HG02938 (cell line): ENCODE measurements around the gene SAMD14.
"Not testable (repeated sequence)": the region's sequence is repeated elsewhere in the genome, so short reads cannot be mapped to it uniquely, and the experiment has no call there.

Experiments used
- ATAC-seq: cut with Tn5 transposase; IDR thresholded peaks from one replicate; pipeline ENCODE4 v1.9.1; 2021; ENCODE audit warnings: mild to moderate bottlenecking, moderate library complexity; ENCODE audit not compliant: unreplicated experiment

Gene SAMD14

DNA sequence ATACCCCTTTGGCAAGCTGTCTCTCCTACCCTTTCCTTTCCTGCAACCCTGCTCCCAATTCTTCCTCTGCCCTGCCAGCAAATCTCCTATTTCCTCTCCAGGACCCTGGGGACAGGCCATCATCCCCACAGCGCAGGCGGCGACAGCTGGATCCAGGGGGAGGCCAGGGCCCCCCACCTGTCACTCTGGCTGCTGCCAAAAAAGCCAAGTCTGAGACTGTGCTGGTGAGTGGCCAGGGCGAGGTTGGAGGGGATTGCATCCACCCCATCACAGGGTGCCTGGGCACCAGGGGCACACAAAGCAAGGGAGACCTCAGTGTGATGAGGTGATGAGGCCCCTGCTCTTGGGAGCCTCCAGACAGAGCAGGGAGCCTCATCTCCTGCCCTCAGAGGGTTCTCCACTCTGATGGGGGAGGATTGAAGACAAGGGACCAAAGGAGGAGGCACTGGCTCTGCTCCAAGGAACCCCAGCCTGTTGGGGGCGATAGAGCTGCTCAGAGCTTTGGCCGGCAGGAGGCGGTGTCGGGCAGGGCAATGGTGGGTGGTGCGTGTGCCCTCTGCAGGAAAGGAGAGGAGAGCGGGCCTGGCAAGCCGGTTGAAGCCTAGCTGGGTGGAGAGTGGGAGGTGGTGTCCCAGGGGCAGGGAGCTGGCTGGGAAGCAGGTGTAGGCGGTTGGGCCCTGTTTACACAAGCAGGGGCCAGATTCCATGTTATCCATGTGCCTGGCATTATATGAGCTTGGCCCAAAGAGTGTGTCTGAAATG lies 50.4 kb downstream of the SAMD14 start:
- no peak for ATAC-seq

DNA sequence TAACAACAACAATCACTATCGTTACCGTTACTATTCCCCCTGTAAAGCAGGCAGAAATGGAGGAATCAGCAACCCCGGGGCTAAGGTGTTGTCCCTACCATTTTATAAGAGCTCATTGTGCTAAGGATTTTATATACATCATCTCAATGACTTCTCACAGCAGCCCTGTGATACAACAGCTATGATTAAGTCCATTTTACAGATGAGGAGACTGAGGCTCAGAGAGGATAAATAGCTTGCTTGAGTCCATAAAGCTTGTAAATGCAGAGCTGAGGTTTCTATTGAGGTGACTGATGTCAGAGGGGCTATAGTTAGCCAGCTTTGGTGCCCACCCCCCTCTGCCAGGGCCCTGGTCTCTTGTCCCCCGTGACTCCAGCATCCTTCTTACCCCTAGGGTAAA lies 51.5 kb downstream of the SAMD14 start:
- ATAC-seq, result no peak

DNA sequence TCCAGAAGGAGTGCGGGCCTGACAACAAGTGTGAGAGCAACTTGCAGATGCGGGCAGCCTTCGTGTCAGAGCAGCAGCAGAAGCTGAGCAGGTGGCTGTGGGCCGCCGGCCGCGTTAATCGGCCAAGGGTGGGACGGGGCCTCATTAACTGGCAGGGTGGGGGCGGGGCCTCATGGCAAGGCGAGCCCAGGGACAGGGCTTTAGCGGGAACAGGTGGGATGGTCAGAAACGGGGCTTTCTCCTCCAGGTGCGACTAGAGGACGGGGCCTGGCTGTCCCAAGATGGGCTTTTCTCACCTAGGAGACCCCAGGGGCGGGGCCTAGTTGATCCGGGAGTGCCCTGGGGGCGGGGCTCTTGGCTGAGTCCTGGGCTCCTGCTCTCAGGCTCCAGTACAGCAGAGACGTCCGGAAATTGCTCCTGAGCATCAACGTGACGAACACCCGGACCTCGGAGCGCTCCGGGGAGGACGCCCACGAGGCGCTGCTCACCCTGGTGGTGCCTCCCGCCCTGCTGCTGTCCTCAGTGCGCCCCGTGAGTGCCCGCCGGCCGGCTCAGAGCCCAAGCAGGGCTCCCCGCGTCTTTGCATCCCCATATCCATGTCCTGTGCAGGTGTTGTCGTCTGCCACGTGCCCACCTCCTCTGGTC lies 53.2 kb downstream of the SAMD14 start:
- ATAC-seq, result no peak

DNA sequence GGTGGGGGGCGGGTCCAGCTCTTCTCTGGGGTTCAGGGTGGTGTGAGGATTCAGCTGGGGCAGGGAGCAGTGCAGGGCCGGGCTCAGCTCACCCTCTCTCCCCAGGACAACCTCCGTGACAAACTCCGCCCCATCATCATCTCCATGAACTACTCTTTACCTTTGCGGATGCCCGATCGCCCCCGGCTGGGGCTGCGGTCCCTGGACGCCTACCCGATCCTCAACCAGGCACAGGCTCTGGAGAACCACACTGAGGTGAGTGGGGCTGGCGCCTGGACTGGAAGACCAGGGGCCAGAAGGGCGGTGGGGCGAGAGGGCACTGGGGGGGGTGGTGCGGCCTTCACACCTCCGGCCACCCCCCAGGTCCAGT lies 53.8 kb downstream of the SAMD14 start:
- no peak for ATAC-seq

DNA sequence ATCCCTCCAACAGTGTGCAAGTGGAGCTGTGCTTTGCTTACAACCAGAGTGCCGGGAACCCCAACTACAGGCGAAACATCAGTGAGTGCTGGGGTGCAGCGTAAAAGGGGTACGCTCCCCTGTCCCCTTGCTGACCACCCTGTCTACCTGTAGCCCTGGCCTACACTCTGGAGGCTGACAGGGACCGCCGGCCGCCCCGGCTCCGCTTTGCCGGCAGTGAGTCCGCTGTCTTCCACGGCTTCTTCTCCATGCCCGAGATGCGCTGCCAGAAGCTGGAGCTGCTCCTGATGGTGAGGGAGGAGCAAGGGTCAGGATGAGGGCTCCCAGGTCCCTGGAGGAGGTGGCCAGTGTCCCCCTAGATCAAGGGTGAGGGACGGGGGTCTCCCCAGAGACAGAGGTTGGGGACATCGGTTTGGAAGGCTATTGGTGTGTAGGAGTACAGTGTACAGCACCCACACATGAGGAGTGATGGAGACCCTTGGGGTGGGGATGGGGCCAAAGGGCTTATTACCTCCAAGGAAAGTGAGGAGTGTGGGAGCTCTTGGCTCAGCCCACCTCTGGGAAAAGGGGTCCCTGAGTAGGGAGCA lies 54.4 kb downstream of the SAMD14 start:
- ATAC-seq, result no peak

DNA sequence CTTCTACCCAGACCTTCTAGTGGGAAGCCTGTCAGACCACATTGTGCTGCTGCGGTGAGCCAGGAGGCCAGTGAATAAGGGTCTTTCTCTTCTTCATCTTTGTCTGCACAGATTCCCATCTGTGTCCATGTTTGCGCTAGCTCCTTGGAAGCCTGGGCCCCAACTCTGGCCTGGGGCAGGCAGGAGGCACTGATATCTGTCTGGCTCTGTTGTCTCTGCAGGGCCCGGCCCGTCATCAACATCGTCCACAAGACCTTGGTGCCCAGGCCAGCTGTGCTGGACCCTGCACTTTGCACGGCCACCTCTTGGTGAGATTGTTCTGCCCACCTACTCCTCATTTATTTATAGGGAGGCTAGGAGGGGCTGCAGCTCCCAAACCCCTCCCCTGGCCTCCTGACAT lies 55.7 kb downstream of the SAMD14 start:
- no peak for ATAC-seq

DNA sequence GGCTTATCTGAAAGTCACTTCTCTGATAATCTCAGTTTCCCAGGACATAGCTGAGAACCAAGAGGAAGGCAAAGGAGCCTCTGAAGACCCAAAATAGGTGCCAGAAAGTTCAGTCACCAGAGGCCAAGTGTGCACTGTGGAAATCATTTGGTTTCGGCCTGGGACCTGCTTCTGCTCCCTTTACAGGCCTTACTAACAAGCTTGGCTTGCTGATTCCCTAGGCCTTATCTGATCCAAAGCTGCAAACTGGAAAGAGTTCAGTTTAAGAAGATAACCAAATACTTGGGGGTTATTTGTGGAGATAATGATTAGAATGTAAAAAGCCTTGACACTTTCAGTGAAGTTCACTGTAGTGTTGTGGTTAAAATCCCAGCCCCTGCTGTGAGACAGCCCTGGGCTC lies 57.0 kb downstream of the SAMD14 start:
- ATAC-seq, result no peak

DNA sequence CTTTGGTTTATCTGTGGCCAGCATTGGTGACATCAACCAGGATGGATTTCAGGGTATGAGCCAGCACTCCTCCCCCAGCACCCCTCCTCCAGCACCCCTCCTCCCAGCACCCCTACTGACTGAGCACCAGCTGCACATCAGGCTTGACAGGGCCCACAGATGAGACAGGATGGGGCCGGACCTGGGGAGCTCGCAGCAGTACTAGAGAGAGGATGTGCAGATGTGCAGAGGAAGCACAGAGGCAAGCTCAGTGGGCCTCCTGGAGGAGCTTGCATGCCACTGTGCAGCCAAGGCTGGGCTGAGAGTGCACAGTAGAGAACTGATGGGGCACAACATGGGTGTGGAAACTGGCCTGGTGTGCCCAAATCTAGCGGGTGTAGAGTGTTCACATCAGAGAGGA lies 57.8 kb downstream of the SAMD14 start:
- no peak for ATAC-seq

DNA sequence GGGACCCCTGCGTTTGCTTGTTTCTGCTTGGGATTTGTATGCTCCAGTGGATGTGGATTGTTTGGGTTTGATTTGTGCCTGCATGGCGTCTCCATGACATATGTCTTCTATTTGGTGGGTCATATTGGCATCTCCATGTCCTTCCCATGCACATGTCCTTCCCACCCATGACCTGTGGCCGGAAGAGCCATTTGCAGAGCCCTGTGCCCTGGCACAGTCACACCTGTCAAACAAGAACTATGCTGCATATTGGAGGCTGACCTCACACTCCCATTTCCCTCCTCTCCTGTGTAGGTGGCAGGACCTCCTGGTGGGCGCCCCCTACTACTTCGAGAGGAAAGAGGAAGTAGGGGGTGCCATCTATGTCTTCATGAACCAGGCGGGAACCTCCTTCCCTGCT lies 58.3 kb downstream of the SAMD14 start:
- no peak for ATAC-seq

DNA sequence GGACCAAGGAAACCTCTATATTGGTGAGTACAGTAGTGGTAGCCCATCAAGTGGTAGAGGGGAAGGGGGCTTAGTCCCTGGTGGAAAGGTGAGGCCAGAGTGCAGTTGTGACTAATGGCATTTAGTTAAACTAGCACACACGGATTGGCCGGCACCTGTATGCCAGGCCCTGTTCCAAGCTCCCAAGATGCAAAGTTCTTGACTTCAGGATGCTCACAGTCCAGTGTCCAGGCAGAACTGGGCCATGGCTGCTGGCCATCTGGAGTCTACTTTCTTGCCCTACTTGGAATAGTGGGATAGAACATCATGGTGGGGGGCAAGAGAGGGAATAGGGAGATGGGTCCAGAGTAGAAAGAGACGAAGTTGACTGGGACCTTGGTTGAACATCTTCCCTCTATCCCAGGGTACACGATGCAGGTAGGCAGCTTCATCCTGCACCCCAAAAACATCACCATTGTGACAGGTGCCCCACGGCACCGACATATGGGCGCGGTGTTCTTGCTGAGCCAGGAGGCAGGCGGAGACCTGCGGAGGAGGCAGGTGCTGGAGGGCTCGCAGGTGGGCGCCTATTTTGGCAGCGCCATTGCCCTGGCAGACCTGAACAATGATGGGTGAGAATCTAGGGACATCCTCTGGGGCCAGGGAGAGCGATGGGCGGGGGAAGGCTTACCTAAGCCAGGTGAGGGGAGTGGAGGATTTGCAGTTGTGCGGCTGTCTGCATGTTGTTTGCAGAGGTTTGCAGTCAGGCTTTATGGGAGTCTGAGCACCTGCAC lies 58.9 kb downstream of the SAMD14 start:
- ATAC-seq, result no peak

DNA sequence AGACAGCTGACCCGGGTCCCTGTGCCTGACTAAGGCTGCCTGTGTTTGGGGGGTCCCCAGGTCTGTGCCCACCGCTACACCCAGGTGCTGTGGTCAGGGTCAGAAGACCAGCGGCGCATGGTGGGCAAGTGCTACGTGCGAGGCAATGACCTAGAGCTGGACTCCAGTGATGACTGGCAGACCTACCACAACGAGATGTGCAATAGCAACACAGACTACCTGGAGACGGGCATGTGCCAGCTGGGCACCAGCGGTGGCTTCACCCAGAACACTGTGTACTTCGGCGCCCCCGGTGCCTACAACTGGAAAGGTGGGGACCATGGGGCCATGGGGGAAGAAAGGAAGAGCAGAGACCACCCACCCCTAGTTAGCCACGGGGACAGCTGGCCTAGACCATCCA lies 62.0 kb downstream of the SAMD14 start:
- no peak for ATAC-seq

DNA sequence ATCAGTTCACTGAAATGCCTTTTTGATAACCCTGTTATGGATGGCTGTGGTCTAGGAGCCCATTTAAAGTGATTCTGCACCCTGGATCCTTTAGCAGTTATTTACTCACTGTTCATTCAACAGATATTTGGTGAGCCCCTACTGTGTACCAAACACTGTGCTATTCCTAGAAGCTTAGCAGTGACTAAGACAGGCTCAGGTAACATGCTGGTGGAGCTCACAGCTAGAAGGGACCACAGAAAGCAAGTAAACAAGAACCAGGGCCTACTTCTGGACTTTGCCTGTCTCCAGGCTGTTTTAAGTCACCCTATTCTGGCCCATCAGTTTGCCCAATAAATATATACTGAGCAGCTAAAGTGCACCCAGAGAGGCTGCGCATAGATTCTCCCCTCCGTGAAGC lies 63.0 kb downstream of the SAMD14 start:
- ATAC-seq, result no peak

DNA sequence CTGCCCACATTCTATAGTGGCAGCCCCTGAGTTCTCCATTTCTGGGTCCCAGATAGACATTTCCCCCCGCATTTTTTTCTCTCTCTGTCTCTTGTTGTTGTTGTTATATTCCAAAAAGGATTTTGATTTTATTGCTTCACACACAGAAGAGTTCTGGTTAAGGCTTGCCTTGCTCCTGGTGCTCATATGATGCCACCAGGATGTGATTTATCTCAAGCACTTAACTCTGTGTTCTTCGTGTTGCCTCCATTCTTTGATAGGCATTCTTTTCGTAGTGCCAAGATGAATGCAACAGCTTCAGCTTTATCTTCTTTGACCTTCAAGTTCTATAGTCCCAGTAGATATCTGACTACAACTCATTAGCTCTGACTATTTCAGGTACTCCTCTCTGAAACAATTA lies 64.9 kb downstream of the SAMD14 start:
- no peak for ATAC-seq

DNA sequence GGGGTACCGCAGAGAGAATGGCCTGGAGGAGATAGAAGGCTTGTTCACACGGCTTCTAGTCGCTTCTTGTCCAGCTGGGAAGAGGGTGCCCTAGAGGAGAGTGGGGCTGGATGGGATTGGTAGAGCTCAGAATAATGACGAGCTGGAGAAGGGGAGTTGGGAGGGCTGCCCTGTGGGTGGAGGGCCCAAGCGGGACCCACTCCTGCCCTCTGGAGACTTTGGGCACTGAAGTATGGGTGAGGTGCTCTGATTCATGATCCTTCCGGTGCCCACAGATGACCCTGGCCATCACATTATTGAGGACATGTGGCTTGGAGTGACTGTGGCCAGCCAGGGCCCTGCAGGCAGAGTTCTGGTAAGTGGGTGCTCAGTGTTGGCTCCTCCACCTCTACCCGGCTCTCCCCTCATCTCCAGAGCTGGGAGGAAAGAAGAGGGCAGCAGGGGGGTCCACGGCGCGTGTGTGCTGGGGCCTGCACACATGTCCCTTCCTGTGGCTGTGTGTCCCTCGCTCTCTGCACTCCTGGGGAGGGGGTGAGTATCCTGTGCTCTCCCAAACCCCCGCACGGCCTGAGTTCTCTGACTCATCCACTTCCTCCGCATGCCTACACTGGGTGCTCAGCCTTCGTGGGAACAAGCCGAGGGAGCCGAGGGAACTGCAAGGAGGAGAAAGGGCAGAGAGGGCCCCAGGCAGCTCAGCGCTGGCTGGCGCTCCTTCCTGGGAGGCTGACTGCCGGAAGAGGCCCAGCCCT lies 65.5 kb downstream of the SAMD14 start:
- ATAC-seq, result no peak

DNA sequence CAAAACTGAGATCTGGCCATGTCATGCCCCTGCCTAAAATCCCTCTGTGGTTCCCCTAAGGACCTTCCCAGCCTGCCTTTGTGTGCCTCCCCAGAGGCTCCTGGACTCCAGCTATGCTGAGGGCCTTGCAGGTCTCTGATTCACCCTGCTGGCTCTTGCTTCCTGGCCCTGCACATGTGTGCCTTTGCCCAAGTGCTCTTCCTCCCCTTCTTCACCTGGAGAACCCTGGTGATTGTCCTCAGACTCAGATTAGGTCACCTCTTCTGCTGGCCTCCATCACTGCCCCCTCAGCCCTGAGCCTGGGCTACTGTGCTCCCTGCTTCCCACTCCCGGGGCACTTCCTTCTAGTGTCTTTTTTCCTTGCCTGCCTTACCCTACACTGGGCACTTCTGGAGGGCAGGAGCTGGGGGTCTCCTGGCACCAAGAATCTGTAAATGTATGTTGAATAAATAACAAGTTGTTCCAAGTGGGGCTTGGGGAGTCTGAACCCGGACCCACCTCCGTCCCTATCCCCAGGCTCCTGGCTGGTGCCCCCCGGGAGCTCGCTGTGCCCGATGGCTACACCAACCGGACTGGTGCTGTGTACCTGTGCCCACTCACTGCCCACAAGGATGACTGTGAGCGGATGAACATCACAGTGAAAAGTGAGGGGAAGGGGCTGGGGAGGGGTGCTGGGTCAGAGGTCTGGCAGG lies 66.3 kb downstream of the SAMD14 start:
- ATAC-seq, result no peak

DNA sequence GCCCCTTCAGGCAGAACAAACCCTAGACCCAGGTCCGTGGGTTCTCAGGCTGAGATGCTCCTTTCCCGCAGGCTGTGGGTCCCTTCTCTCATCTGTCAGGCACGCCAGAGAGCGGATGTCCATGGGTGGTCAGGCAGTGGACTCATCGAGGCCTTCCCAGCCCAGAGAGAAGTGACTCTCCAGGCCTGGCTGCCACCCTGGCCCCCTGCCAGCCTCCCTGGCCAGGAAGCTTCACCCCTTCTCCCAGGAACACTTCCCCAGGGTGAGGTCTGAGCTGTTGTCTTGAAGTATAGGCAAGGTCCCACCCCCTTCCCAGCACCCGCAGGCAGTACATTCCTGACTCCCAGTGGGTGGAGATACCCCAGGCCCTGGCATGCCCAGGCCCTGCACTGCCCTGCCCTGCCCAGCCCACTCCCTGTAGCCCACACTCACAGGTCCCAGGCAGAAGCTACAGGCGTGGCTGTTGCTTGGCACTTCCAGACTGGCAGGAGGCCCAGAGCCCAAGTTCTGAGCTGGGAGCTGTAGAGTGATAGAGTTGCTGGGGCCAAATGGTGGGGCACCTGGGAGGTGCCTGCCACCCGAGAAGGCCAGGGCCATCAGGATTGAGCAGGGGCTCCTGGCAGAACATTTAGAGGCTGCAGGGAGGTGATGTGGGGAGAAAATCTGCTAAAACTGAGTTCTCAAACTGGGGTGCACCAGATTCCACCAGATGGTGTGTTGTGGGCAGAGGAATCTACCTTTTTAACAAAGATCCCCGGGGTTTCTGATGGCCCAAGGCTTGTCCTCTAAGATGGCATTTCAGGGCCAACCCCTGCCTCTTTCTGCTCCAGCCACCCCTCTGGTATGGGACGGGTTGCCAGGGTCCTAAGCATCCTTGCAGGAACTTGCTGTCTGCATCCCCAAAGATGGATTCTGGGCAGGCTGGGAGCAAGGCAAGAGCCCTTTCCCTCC lies 67.4 kb downstream of the SAMD14 start:
- ATAC-seq, result no peak

DNA sequence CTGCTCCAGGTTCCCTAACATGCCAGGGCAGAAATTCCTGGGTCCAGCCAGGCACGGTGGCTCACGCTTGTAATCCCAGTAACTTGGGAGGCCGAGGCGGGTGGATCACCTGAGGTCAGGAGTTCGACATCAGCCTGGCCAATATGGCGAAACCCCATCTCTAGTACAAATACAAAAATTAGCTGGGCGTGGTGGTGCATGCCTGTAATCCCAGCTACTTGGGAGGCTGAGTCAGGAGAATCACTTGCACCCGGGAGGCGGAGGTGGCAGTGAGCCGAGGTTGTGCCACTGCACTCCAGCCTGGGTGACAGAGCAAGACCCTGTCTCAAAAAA lies 68.3 kb downstream of the SAMD14 start:
- not testable (repeated sequence) for ATAC-seq

DNA sequence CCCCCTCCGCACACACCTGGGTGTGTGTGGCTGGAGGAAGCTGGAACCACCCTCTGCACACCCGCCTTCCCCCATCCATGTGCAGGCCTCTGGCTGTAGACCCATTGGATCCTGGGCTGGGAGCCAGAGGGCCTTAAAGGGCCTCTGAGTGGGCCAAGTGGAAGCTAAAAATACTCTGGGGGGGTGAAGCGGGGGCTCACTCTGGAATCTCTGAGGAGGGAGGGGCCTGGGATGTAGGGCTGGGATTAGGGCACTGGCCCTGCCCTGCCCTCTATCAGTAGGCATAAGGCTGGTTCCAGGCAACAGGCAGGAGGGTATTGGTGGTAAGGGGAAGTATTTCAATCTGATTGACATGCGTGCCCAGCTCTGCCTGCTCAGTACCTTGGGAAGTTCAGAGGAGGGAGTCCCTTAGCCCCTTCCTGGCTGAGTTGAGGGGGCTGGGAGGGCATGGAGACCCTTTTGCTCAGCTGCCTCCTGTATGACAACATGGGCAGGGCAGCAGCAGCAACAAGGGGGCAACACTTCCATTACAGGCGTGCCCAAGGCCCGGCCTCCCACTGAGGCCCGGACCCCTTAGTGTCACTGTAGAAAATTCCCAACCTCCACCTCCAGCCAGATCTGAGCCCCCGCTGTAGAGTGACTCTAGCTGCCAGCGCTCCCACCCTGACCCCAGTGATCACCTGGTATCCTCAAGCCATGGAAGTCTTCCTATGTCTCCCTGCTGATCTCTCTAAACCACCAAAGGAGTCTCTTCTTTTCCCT lies 68.8 kb downstream of the SAMD14 start:
- no peak for ATAC-seq
